GM18861 (cell line): ENCODE data around the gene POLR3A.

Experiments used
- ATAC-seq: cut with Tn5 transposase; IDR thresholded peaks from one replicate; pipeline ENCODE4 v1.9.1; 2021; ENCODE audit not compliant: unreplicated experiment

Gene POLR3A

GRCh38 chr10:78047314-78047891, 18.1 kb upstream of the POLR3A start:
- peak; percentile 58 for ATAC-seq

- ATAC-seq: no peak
These were observed 17.5 kb upstream of the POLR3A start for GRCh38 chr10:78046711-78047269.

- no peak for ATAC-seq
These were observed 16.5 kb upstream of the POLR3A start for GRCh38 chr10:78045856-78046255.

- peak; percentile 48 for ATAC-seq
These were observed 15.9 kb upstream of the POLR3A start for GRCh38 chr10:78045237-78045636.

GRCh38 chr10:78044699-78045098, 15.4 kb upstream of the POLR3A start:
- no peak for ATAC-seq

- no peak for ATAC-seq
These were observed 14.9 kb upstream of the POLR3A start for GRCh38 chr10:78044179-78044578.

- no peak for ATAC-seq
These were observed 13.4 kb upstream of the POLR3A start for GRCh38 chr10:78042752-78043104.

- ATAC-seq: no peak
These were observed 12.9 kb upstream of the POLR3A start for GRCh38 chr10:78042058-78042751.

GRCh38 chr10:78041170-78042057, 12.1 kb upstream of the POLR3A start:
- ATAC-seq: no peak

GRCh38 chr10:78039743-78040142, 10.4 kb upstream of the POLR3A start:
- ATAC-seq: no peak

- ATAC-seq: no peak
These were observed 9.7 kb upstream of the POLR3A start for GRCh38 chr10:78038791-78039547.

- no peak for ATAC-seq
These were observed 8.8 kb upstream of the POLR3A start for GRCh38 chr10:78038105-78038504.

GRCh38 chr10:78035933-78036583, 6.7 kb upstream of the POLR3A start:
- ATAC-seq: no peak

GRCh38 chr10:78035437-78035836, 6.1 kb upstream of the POLR3A start:
- ATAC-seq: no peak

- ATAC-seq: no peak
These were observed 5.7 kb upstream of the POLR3A start for GRCh38 chr10:78035025-78035424.

GRCh38 chr10:78033637-78034470, 4.5 kb upstream of the POLR3A start, which contains the start of gene RPS24:
RPS24 (plus strand) TSS chr10:78033863; CDS start chr10:78033902, 39 bp downstream.
- peak; percentile 77 for ATAC-seq

- ATAC-seq: no peak
These were observed 4.0 kb upstream of the POLR3A start for GRCh38 chr10:78033387-78033636.

GRCh38 chr10:78028438-78029268, 662 bp downstream of the POLR3A start:
- no peak for ATAC-seq
